Measurements from ENCODE around the gene OR2V2.
"Not testable (repeated sequence)": the region's sequence is repeated elsewhere in the genome, so short reads cannot be mapped to it uniquely, and the experiment has no call there.

Gene OR2V2

GRCh38 chr5:181129601-181130000 is 17.8 kb upstream of the OR2V2 start:
- Mint-ChIP-seq H3K9me3 (no peaks in the 10 kb centered on the region), H3K4me3 (no peak overlapping the region), H3K4me1 (no peaks in the 10 kb centered on the region), H3K27ac (no peak overlapping the region), H3K36me3 (no peaks in the 10 kb centered on the region)
- no peak for DNase-seq (ENCODE audit: low spot score in 2 of 2)
- ATAC-seq: no peak

DNA sequence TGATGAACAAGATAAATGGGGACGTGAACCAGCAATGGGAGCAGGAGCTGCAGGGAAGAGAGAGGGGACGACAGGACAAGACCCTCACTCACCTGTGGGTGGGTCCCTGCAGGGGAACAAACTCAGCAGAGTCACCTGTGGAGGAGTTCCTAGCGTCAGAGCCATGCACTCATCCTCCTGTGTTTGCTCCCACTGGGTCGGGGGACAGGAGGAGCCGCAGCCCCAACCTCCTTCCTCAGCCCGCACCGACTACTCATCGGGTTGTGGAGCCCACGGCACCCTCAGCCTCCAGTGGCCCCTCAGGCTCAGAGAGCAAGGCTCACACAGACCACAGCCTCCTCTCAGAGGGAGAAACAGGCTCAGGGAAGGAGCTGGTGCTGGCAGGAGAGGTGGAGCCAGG is 17.3 kb upstream of the OR2V2 start:
- ATAC-seq; H3K27ac Mint-ChIP-seq; H3K36me3 Mint-ChIP-seq; DNase-seq (ENCODE audit: low spot score in 2 of 2); H3K4me1 Mint-ChIP-seq; H3K4me3 Mint-ChIP-seq; H3K9me3 Mint-ChIP-seq: not testable (repeated sequence)

DNA sequence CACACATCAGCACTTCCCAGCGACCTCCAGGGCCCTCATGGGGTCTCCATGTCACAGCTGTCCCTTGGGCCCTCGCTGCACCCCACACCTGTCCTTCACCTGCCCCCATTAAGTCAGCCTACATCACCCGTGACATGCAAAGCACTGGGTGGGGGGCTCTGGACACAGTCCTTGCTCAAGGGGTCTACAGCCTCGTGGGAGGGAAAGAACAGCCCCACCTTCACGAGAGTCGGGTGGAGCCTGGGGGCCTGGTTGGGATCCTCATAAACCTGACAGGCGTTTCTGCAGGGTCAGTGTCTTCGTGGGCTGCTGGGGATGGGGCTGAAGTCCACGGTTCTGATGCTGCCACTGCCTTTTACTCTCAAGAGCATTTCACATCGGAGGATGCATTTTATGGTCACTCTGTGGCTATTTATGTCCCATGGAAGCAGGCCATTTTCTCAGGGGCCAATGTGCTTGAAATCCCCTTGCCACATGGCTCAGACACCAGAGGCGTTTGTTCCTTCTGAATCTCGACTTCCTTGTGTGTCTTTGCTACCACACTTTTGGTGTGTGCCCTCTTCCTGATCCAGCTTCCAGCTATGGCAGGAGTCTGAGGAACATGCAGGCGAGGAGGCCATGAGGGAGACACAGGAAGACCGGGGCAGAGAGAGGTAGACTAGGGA is 16.4 kb upstream of the OR2V2 start, which contains the start of gene OR2V1:
OR2V1 (minus strand) TSS at position 338 of the 665 bp plus-strand sequence. CDS start 5,865 bp downstream, outside the sequence.
- H3K4me1 Mint-ChIP-seq: no peaks in the 10 kb centered on the region
- H3K9me3 Mint-ChIP-seq: no peaks in the 10 kb centered on the region
- no peak within 1 kb of the TSS for H3K27ac Mint-ChIP-seq
- H3K4me3 Mint-ChIP-seq: no peak within 1 kb of the TSS
- ATAC-seq: no peak
- no peak for DNase-seq (ENCODE audit: low spot score in 2 of 2)
- no peaks in the 10 kb centered on the region for H3K36me3 Mint-ChIP-seq

- Mint-ChIP-seq H3K9me3 (no peaks in the 10 kb centered on the region), H3K36me3 (no peaks in the 10 kb centered on the region), H3K4me3 (no peak overlapping the region), H3K4me1 (no peaks in the 10 kb centered on the region), H3K27ac (no peak overlapping the region)
- DNase-seq (ENCODE audit: low spot score in 2 of 2): no peak
- no peak for ATAC-seq
Measured at GRCh38 chr5:181131514-181131913, 15.9 kb upstream of the OR2V2 start.

DNA sequence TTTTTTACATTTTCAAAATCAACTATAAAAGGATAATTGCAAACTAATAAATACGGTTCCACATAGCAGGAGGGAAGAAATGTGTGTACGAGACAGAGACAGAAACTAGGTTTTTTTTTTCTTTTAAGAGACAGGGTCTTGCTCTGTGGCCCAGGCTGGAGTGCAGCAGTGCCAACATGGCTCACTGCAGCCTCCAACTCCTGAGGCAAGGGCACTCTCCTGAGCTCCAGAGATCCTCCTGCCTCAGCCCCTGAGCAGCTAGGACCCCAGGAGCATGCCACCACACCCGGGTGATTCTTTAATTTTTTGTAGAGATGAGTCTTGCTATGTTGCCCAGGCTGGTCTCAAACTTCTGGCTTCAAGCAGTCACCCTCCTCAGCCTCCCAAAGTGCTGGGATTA is 14.3 kb upstream of the OR2V2 start:
- H3K36me3 Mint-ChIP-seq: no peaks in the 10 kb centered on the region
- H3K4me1 Mint-ChIP-seq: no peaks in the 10 kb centered on the region
- H3K27ac Mint-ChIP-seq: no peak overlapping the region
- no peak for ATAC-seq
- H3K4me3 Mint-ChIP-seq: no peak overlapping the region
- no peak for DNase-seq (ENCODE audit: low spot score in 2 of 2)
- peaks cover 6% of the 10 kb centered on the region for H3K9me3 Mint-ChIP-seq

- peaks cover 11% of the 10 kb centered on the region for H3K9me3 Mint-ChIP-seq
- ATAC-seq (no peak), DNase-seq (ENCODE audit: low spot score in 2 of 2) (no peak)
- H3K36me3 Mint-ChIP-seq: no peaks in the 10 kb centered on the region
- no peak overlapping the region for H3K27ac Mint-ChIP-seq
- H3K4me1 Mint-ChIP-seq: no peaks in the 10 kb centered on the region
- no peak overlapping the region for H3K4me3 Mint-ChIP-seq
Measured at GRCh38 chr5:181133610-181134231, 13.7 kb upstream of the OR2V2 start.

DNA sequence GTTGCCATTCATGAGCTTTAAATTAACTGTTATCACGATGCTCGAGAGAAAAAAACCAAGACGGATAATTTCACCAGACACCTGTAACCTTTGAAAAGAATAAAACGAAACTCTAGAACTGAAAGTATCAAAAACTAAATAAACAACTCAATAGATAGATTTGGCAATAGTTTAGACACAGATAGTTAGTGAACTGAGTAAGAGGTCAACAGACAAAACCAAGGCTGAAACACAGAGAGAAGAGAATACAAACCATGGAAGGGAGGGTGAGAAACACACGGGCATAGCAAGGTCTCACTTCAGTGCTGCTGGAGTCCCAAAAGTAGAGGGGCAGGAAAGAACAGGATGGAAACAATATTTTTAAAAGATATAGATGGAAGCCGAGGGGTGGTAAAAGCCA is 13.1 kb upstream of the OR2V2 start:
- DNase-seq (ENCODE audit: low spot score in 2 of 2) (no peak), ATAC-seq (no peak)
- H3K4me3 Mint-ChIP-seq: no peak overlapping the region
- no peaks in the 10 kb centered on the region for H3K4me1 Mint-ChIP-seq
- H3K36me3 Mint-ChIP-seq: no peaks in the 10 kb centered on the region
- no peak overlapping the region for H3K27ac Mint-ChIP-seq
- peaks cover 15% of the 10 kb centered on the region for H3K9me3 Mint-ChIP-seq

- no peak overlapping the region for H3K27ac Mint-ChIP-seq
- peaks cover 26% of the 10 kb centered on the region for H3K9me3 Mint-ChIP-seq
- H3K36me3 Mint-ChIP-seq: no peaks in the 10 kb centered on the region
- ATAC-seq: no peak
- no peak for DNase-seq (ENCODE audit: low spot score in 2 of 2)
- H3K4me3 Mint-ChIP-seq: no peak overlapping the region
- H3K4me1 Mint-ChIP-seq: no peaks in the 10 kb centered on the region
Measured at GRCh38 chr5:181136361-181136955, 10.9 kb upstream of the OR2V2 start.

DNA sequence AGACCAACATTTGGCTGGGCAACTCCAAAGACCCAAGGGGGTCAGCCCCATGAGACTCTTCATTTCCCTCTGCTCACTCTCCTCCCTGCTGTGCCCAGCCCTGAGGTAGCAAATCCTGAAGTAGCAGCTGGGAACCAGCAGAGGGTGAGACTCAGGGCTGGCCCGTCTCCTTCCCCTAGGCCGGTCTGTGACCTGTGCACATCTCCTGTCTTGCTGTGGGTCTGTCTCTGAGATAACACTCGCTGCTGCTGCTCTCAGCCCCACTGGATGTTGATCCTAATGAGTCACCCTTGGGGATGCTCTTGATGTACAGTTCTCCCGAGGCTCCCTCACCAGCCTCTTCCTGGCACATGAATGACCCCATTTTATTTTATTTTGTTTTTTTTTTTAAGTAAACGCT is 9.1 kb upstream of the OR2V2 start:
- H3K4me3 Mint-ChIP-seq: no peak overlapping the region
- peaks cover 26% of the 10 kb centered on the region for H3K9me3 Mint-ChIP-seq
- no peaks in the 10 kb centered on the region for H3K4me1 Mint-ChIP-seq
- ATAC-seq: no peak
- no peaks in the 10 kb centered on the region for H3K36me3 Mint-ChIP-seq
- H3K27ac Mint-ChIP-seq: no peak overlapping the region
- no peak for DNase-seq (ENCODE audit: low spot score in 2 of 2)

- Mint-ChIP-seq H3K4me3 (no peak overlapping the region), H3K36me3 (no peaks in the 10 kb centered on the region), H3K9me3 (peaks cover 26% of the 10 kb centered on the region)
Measured at GRCh38 chr5:181140766-181141165, 6.6 kb upstream of the OR2V2 start.

DNA sequence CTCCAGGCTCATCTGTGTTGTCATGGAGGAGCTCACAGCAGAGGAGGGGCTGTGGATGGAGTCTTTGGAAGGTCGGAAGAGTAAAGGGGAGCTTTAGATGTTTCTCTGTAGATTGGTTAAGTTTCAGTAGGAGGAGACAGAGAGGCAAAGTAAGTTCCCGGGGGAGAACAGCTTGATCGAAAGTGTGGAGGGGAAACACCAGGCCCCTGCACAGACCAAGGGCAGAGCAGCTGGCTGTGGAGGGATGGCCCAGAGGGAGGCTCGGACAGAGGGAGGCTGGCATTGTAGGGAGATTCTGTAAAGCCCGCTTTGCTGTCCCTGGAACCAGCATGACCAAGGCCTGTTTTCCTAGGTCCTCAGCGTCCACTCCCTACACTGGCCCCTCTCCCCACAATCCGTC is 5.3 kb upstream of the OR2V2 start:
- Mint-ChIP-seq H3K4me3 (no peak overlapping the region), H3K27ac (no peak overlapping the region), H3K36me3 (no peaks in the 10 kb centered on the region), H3K9me3 (peaks cover 26% of the 10 kb centered on the region), H3K4me1 (no peaks in the 10 kb centered on the region)
- no peak for DNase-seq (ENCODE audit: low spot score in 2 of 2)
- no peak for ATAC-seq

More at GRCh38 chr5:181140766-181141165, 6.6 kb upstream of the OR2V2 start:
- DNase-seq (ENCODE audit: low spot score in 2 of 2) (no peak), ATAC-seq (no peak)
- no peak overlapping the region for H3K27ac Mint-ChIP-seq
- H3K4me1 Mint-ChIP-seq: no peaks in the 10 kb centered on the region

GRCh38 chr5:181145133-181145532 is 2.3 kb upstream of the OR2V2 start:
- Mint-ChIP-seq H3K36me3 (no peaks in the 10 kb centered on the region), H3K4me3 (no peak overlapping the region), H3K9me3 (peaks cover 3% of the 10 kb centered on the region), H3K4me1 (no peaks in the 10 kb centered on the region), H3K27ac (no peak overlapping the region)
- no peak for ATAC-seq
- DNase-seq (ENCODE audit: low spot score in 2 of 2): no peak

DNA sequence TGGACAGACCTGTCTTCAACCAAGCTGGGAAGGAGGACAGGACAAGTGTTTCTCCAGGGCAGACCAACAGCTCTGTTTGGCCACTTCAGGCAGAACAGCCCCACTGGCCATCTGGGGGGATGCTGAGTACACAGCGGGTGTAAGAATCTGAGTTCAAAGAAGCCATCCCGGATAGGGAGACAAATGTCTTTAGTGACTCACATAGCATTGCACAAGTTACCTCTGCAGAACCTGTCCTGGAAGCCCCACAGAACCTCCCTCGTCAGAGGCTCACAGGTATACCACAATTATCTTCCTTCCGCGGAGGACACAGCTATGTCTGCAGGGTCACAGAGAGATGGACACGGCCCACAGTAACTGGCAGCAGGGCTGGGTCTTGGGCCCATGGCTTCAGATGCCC is 2.0 kb downstream of the OR2V2 start:
- no peak overlapping the region for H3K27ac Mint-ChIP-seq
- H3K4me1 Mint-ChIP-seq: peaks cover 12% of the 10 kb centered on the region
- ATAC-seq (no peak), DNase-seq (ENCODE audit: low spot score in 2 of 2) (no peak)
- no peak overlapping the region for H3K4me3 Mint-ChIP-seq
- no peaks in the 10 kb centered on the region for H3K36me3 Mint-ChIP-seq
- H3K9me3 Mint-ChIP-seq: no peaks in the 10 kb centered on the region

DNA sequence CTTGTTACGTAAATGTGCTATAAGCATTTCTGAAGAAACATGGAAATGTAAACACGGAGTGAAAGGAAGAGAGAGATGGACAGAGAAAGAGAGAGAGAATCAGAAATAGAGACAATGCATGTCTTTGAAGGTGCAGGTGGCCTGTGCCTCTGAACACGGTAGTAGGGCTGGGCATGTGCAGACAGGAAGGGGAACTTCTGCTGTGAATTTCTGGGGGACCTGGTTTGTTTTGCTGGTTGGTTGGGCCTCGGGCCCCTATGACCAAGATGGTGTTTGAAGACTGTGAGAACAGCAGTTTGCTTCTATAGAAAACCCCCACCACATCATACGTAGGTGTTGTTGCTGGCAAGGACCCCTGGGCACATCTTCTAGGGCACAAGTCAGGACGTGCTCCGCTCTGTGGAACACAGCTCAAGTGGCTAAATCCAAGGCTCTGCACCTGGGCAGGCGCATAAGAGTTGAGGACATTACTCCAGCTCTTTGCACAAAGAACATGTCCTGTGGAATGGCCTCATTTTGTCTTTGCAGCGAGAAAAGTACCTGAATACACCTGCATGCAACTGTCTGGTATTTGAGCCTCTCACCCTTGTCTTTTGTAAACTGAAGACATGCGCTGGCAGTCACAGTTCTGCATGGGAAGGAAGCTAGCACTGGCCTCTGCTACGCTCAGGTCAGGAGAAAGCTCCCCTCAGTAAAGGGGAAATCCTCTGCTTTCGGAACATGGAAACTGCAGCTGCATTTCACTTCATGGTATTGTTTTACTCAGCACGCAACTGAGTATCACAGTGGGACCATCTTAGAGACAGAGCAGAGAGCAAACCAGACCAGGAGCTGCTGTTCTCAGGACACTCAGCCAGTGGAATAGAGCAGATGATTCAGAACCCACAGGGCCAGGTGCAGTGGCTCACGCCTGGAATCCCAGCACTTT is 2.7 kb downstream of the OR2V2 start:
- Mint-ChIP-seq H3K4me1 (peaks cover 12% of the 10 kb centered on the region), H3K27ac (no peak overlapping the region), H3K4me3 (no peak overlapping the region), H3K36me3 (no peaks in the 10 kb centered on the region), H3K9me3 (no peaks in the 10 kb centered on the region)
- DNase-seq (ENCODE audit: low spot score in 2 of 2) (no peak), ATAC-seq (no peak)

DNA sequence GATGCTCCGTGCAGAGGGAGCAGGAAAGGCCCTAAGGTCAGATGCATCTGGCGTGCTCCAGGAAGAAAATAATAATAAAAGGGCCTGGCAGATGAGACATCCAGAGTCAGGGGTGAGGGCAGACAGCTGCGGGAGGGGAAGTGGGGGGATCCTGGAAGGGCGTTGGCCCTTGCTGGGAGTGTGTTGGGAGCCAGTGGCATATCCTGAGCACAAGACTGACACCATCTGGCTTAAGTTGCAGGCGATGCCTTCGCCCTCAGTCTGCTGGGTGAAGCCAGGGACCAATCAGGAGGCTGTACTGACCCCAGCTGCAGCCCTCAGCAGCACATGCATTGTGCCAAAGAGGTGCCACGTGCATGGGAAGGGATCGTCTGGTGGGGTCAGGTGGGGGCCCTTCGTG is 3.8 kb downstream of the OR2V2 start:
- Mint-ChIP-seq H3K4me1 (peaks cover 12% of the 10 kb centered on the region), H3K4me3 (no peak overlapping the region), H3K9me3 (no peaks in the 10 kb centered on the region), H3K27ac (no peak overlapping the region), H3K36me3 (no peaks in the 10 kb centered on the region)
- ATAC-seq: no peak
- DNase-seq (ENCODE audit: low spot score in 2 of 2): no peak

All from stimulated activated effector memory CD8-positive, alpha-beta T cell treated with anti-CD3 and anti-CD28 coated beads, Interleukin-12 subunit alpha, Interleukin-12 subunit beta, amount 100 ng/mL, for 72 hours (primary cell).